Activated CD8-positive, alpha-beta T cell treated with anti-CD3 and anti-CD28 coated beads for 36 hours (primary cell): ENCODE results near the gene PLPPR2. TPM values are rescaled to one million over a fixed set of nuclear protein-coding genes. Genes with fewer than 3 reads are reported as not detected.

Source experiments
- ATAC-seq: fragments of 200-7000 bp; cut with Tn5 transposase; one replicate; pipeline ENCODE4 v1.10.0; 2021; ENCODE audit warnings: mild to moderate bottlenecking, moderate library complexity
- CTCF ChIA-PET: fragments of 350-600 bp; sonication (Branson Sonifier 250); formaldehyde crosslinking; loops from one replicate; lab custom pipeline; 2021; ENCODE audit warnings: antibody characterized with exemption; lab: Charles Lee
- POLR2A ChIA-PET: fragments of 350-600 bp; sonication (Branson Sonifier 250); formaldehyde crosslinking; loops from one replicate; lab custom pipeline; 2021; ENCODE audit warnings: antibody characterized with exemption; lab: Charles Lee
- DNase-seq: peaks from one replicate; pipeline ENCODE4 v3.0.0-alpha.2; 2020
- H3K27ac Mint-ChIP-seq: one replicate; pipeline ENCODE4 v1.8.0; 2021; ENCODE audit warnings: mild to moderate bottlenecking, mixed read lengths
- H3K27me3 Mint-ChIP-seq: one replicate; pipeline ENCODE4 v1.8.0; 2021; ENCODE audit warnings: mixed read lengths
- H3K36me3 Mint-ChIP-seq: one replicate; pipeline ENCODE4 v1.8.0; 2021; ENCODE audit warnings: low read depth, mixed read lengths
- H3K4me1 Mint-ChIP-seq: one replicate; pipeline ENCODE4 v1.8.0; 2021; ENCODE audit warnings: low read depth, mixed read lengths
- H3K4me3 Mint-ChIP-seq: one replicate; pipeline ENCODE4 v1.8.0; 2021; ENCODE audit warnings: mild to moderate bottlenecking, moderate library complexity, mixed read lengths
- H3K9me3 Mint-ChIP-seq: one replicate; pipeline ENCODE4 v1.8.0; 2021; ENCODE audit warnings: mixed read lengths
- CTCF ChIP-seq: fragments of 200-600 bp; IDR thresholded peaks from one replicate; pipeline ENCODE4 v1.8.0; 2022; ENCODE audit warnings: antibody characterized with exemption, mild to moderate bottlenecking
- intact Hi-C: fragments of 100-400 bp; cut with micrococcal nuclease; formaldehyde crosslinking; loops from one replicate; pipeline ENCODE4 v1.10.0; 2022
- total RNA-seq, 2 experiments: library from RNA; stranded (reverse); gene quantifications; one replicate each; pipeline ENCODE4 v1.2.3, GENCODE V29; 2021

PLPPR2 gene
- total RNA-seq, 2 experiments from 2014 or later, result 1.2 to 1.8 TPM

- intact Hi-C loops, result no loop called here
- Mint-ChIP-seq H3K36me3 (peaks cover 16% of the 10 kb centered on the region), H3K9me3 (no peaks in the 10 kb centered on the region), H3K4me3 (no peak overlapping the region), H3K27ac (no peak overlapping the region), H3K4me1 (peaks cover 20% of the 10 kb centered on the region), H3K27me3 (no peaks in the 10 kb centered on the region)
- CTCF ChIA-PET, result no interaction called here
- no peak for TF ChIP-seq CTCF
- DNase-seq (no peak), ATAC-seq (no peak)
- POLR2A ChIA-PET, result interaction anchor here (0.6 to 0.8 kb wide), 2 partner anchors 11 to 158 kb away, joined by 3 read pairs; no protein-coding TSS in a partner anchor
Observed at GRCh38 chr19:11335449-11336146, 19.6 kb upstream of the PLPPR2 start.

DNA sequence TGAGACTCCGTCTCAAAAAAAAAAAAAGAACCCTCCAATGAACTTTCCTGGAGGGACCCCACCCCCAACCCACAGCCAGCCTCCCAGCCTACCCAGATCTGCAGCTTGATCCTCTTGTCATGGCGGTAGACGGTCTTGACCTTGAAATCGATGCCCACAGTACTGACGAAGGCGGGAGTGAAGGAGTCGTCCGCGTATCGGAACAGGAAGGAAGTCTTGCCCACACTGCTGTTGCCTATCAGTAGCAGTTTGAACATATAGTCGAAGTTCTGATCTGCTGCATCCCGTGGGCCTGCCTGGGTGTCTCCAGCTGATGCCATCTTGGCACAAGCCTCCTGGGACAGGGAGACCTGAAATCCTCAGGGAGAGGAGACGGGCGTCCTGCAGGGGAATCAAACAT is 18.2 kb upstream of the PLPPR2 start:
- peaks cover 16% of the 10 kb centered on the region for H3K36me3 Mint-ChIP-seq
- H3K27me3 Mint-ChIP-seq, result no peaks in the 10 kb centered on the region
- DNase-seq (no peak), ATAC-seq (no peak)
- ChIA-PET POLR2A (interaction anchor here (1.1 kb wide), 1 partner anchor 31 kb away, joined by 3 read pairs; no protein-coding TSS in a partner anchor), CTCF (interaction anchor here (1.2 to 1.4 kb wide), 2 partner anchors 43 to 44 kb away, joined by 4 read pairs; no protein-coding TSS in a partner anchor)
- no peak overlapping the region for H3K4me3 Mint-ChIP-seq
- peaks cover 20% of the 10 kb centered on the region for H3K4me1 Mint-ChIP-seq
- H3K27ac Mint-ChIP-seq, result no peak overlapping the region
- H3K9me3 Mint-ChIP-seq, result no peaks in the 10 kb centered on the region
- intact Hi-C loops, result no loop called here
- TF ChIP-seq CTCF, result no peak

DNA sequence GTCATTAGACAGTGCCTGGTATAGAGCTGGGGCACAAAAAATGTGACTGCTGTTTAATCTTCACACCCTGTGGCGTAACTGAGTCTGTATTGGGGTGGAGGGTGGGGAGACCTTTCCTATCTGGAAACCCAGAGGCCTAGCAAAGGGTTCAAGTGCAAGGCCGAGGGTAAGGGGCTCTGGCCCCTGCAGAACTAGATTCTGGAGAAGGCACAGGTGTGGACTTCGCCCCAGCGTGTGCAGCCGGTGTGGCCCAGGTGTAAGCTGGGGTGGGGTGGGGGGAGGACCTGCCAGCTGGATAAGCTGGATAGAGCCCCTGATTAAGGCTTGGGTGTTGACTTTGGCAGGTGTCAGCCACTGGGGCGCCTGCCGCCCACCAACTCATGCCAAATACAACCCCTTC is 17.1 kb upstream of the PLPPR2 start:
- H3K27ac Mint-ChIP-seq, result no peak overlapping the region
- H3K27me3 Mint-ChIP-seq, result no peaks in the 10 kb centered on the region
- CTCF ChIA-PET, result interaction anchor here (1.2 to 2.3 kb wide), 4 partner anchors 13 to 44 kb away, joined by 3 to 6 read pairs (median 5); no protein-coding TSS in a partner anchor
- POLR2A ChIA-PET, result interaction anchor here (1.1 to 1.5 kb wide), 2 partner anchors 30 to 144 kb away, joined by 3 to 4 read pairs; no protein-coding TSS in a partner anchor
- intact Hi-C loops, result no loop called here
- TF ChIP-seq CTCF, result no peak
- H3K9me3 Mint-ChIP-seq, result no peaks in the 10 kb centered on the region
- no peak overlapping the region for H3K4me3 Mint-ChIP-seq
- DNase-seq (no peak), ATAC-seq (no peak)
- peaks cover 16% of the 10 kb centered on the region for H3K36me3 Mint-ChIP-seq
- peaks cover 20% of the 10 kb centered on the region for H3K4me1 Mint-ChIP-seq

DNA sequence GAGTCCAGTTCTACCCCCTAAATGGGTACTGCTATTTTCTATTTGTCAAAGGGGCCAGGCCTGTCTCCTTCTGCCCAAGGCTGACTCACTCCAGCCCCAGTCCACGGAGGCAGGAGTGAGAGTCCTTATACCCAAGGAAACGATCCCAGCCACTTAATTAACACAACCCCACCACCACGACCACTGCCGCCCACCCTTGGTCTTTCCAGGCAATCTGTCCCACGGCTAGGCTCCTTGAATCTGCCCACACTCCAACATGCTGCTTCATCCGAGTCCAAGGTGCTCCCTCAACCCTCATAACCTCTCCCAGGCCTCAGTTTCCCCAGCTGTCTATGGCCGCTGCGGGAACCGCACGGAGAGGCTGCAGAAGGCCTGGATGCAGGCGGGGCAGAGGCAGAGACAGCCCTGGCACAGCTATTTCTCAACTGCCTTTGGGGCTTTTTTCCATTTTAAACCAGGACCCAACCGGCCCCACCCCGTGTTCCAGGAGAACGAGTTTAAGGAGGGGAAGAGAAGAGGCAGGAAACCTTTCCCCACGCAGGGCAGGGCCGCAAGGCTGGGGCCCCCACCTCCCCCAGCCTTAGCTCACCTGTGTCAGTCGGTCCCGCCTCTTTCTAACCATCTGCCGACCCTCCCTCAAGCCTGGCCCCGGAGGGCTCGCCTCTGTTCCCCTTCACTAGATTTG is 16.5 kb upstream of the PLPPR2 start:
- Mint-ChIP-seq H3K27me3 (no peaks in the 10 kb centered on the region), H3K4me3 (peak overlapping the region; percentile 72), H3K36me3 (peaks cover 16% of the 10 kb centered on the region), H3K4me1 (peaks cover 20% of the 10 kb centered on the region), H3K9me3 (no peaks in the 10 kb centered on the region), H3K27ac (no peak overlapping the region)
- no peak for DNase-seq
- POLR2A ChIA-PET, result interaction anchor here (1.5 kb wide), 1 partner anchor 144 kb away, joined by 4 read pairs; no protein-coding TSS in a partner anchor
- intact Hi-C loops, result no loop called here
- CTCF ChIA-PET, result interaction anchor here (1.3 to 2.3 kb wide), 4 partner anchors 13 to 45 kb away, joined by 3 to 6 read pairs (median 6); no protein-coding TSS in a partner anchor
- no peak for ATAC-seq
- no peak for TF ChIP-seq CTCF
